ENCODE data around the gene ELMO3. TPM values are rescaled to one million over a fixed set of nuclear protein-coding genes. Genes with fewer than 3 reads are reported as not detected.
A peak's percentile ranks its signal among the peaks of the same experiment; 100 is the strongest.

Gene ELMO3
- total RNA-seq, 1 experiment from 2014 or later: 45.8 TPM

DNA sequence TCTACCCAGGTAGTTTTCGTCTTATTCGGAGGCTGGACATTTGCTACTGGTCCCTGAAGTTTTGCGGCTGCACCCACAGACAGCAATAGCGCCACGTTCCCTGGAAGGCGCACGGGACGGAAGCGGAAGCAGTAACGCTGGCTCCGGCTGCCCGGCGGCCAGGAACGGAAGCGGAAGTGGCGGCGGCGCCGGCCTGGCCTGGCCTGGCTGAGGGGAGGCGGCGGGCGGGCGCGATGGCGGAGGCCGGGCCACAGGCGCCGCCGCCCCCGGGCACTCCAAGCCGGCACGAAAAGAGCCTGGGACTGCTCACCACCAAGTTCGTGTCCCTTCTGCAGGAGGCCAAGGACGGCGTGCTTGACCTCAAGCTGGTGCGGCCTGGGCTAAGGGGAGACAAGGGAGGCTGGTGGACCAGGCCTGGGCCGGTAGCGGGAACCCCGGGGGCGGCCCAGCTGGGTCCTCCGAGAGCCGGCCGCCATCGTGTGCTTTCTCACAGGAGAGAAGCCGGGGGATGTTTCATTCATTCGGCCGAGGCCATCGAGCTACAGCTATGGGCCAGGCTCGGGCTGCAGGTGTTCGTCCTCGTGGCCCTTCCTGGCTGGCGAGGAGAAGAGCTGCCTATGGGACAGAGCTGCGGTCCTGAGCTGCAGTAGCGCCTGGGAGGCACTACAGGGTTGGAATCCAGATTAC is 6.8 kb upstream of the ELMO3 start, which contains the start of gene E2F4:
Gene E2F4 (plus strand): TSS at position 161 of the 687 bp plus-strand sequence. CDS start 73 bp downstream, at position 234.
- Histone ChIP-seq H3K4me3 (replicated peaks in 1 of 2; ENCODE audit: low read depth in 1 of 2, low read length in 2 of 2) (peak within 1 kb of the TSS; percentile 87 to 91), H3K79me2 (ENCODE audit: insufficient read depth, low read length) (peaks cover 47% of the 10 kb centered on the region), H3K36me3 (ENCODE audit: control insufficient read depth in 1 of 2, insufficient read depth in 2 of 2, low read length in 2 of 2) (peaks cover 24 to 40% of the 10 kb centered on the region in 2 experiments; a peak in 3 of 4 replicates), H3K4me2 (ENCODE audit: low read length) (peak within 1 kb of the TSS; percentile 95), H3K27ac (ENCODE audit: low read depth, low read length) (peak within 1 kb of the TSS; percentile 84), H3K27me3 (ENCODE audit: insufficient read depth, low read length) (no peaks in the 10 kb centered on the region), H3K4me1 (ENCODE audit: control insufficient read depth in 1 of 2, insufficient read depth in 2 of 2, low read length in 2 of 2) (peaks cover 11 to 20% of the 10 kb centered on the region in 2 experiments; a peak in 3 of 4 replicates), H3K9me3 (ENCODE audit: control insufficient read depth in 1 of 2, insufficient read depth in 1 of 2, low read depth in 1 of 2, low read length in 2 of 2) (no peaks in the 10 kb centered on the region), H3K9ac (ENCODE audit: low read length) (peak within 1 kb of the TSS; percentile 85), H3K9me2 (ENCODE audit: insufficient read depth) (no peaks in the 10 kb centered on the region), H4K20me1 (ENCODE audit: insufficient read depth) (no peaks in the 10 kb centered on the region), H2AFZ (ENCODE audit: low read depth, low read length, poor library complexity, severe bottlenecking) (peak within 1 kb of the TSS; percentile 65)
- CTCF ChIA-PET: interaction anchor here (1.2 kb wide), 1 partner anchor 13 kb away, joined by 3 read pairs; no protein-coding TSS in a partner anchor
- intact Hi-C loops (cut with micrococcal nuclease): no loop called here
- RAD21 ChIA-PET (ENCODE audit: low non-redundant PET in 1 of 2, low total read pairs in 2 of 2, uncharacterized antibody in 2 of 2, unreplicated experiment in 2 of 2): no interaction called here
- TF ChIP-seq EGR1 (IDR thresholded peaks at IDR 0.05; ENCODE audit: low read depth) (no peak), CBX3 (IDR thresholded peaks at IDR 0.05; ENCODE audit: low read depth) (no peak), POLR2A (IDR thresholded peaks at IDR 0.05; ENCODE audit: borderline replicate concordance, extremely low read depth, insufficient read depth, insufficient read length) (peak; percentile 67), SP1 (IDR thresholded peaks at IDR 0.05; ENCODE audit: low read depth) (no peak), YY1 (IDR thresholded peaks at IDR 0.05; ENCODE audit: extremely low read depth, insufficient replicate concordance, low read depth, low read length) (peak; percentile 80), MAX (IDR thresholded peaks at IDR 0.05) (no peak), TCF7L2 (IDR thresholded peaks at IDR 0.05; ENCODE audit: borderline replicate concordance, extremely low read depth, insufficient read depth, insufficient read length) (peak; percentile 27), ZFX (IDR thresholded peaks at IDR 0.05) (peak; percentile 98), FOSL1 (IDR thresholded peaks at IDR 0.05; ENCODE audit: low read depth) (no peak), POLR2AphosphoS5 (IDR thresholded peaks at IDR 0.05; ENCODE audit: low read depth, low read length) (peak; percentile 82)
- DNase-seq (ENCODE audit: low read depth, low spot score) (peak; percentile 85), ATAC-seq (peak; percentile 98)
- POLR2A ChIA-PET: no interaction called here
- BruUV-seq (replicated peaks): TSS peak; percentile 59

All from HCT116 (cell line).